Ishikawa (cell line): ENCODE data around the gene SYT8.

Source experiments
- CEBPB ChIP-seq: IDR thresholded peaks from 2 replicates; pipeline ENCODE4 v1.6.1; 2012
- CREB1 ChIP-seq: IDR thresholded peaks from 2 replicates; pipeline ENCODE4 v1.6.1; 2012; ENCODE audit warnings: low read depth
- EGR1 ChIP-seq: IDR thresholded peaks from 2 replicates; pipeline ENCODE4 v1.6.1; 2012
- EP300 ChIP-seq: IDR thresholded peaks from 2 replicates; pipeline ENCODE4 v1.6.1; 2012; ENCODE audit warnings: borderline replicate concordance
- FOXM1 ChIP-seq: IDR thresholded peaks from 2 replicates; pipeline ENCODE4 v1.6.1; 2012; ENCODE audit warnings: low read depth, borderline replicate concordance
- NFIC ChIP-seq: IDR thresholded peaks from 2 replicates; pipeline ENCODE4 v1.6.1; 2012
- RAD21 ChIP-seq: IDR thresholded peaks from 2 replicates; pipeline ENCODE4 v1.6.1; 2012; ENCODE audit warnings: low read depth
- TAF1 ChIP-seq: IDR thresholded peaks from 2 replicates; pipeline ENCODE4 v1.6.1; 2012; ENCODE audit warnings: low read depth, mild to moderate bottlenecking
- TCF12 ChIP-seq: IDR thresholded peaks from 2 replicates; pipeline ENCODE4 v1.6.1; 2012; ENCODE audit warnings: low read depth
- TEAD4 ChIP-seq: IDR thresholded peaks from 2 replicates; pipeline ENCODE4 v1.6.1; 2012
- YY1 ChIP-seq: IDR thresholded peaks from 2 replicates; pipeline ENCODE4 v1.6.1; 2012; ENCODE audit warnings: low read depth
- ZBTB7A ChIP-seq: IDR thresholded peaks from 2 replicates; pipeline ENCODE4 v1.6.1; 2012; ENCODE audit warnings: low read depth
- TF ChIP-seq, protein P1 (sequence below): IDR thresholded peaks from 2 replicates; pipeline ENCODE4 v1.6.1; 2012
- TF ChIP-seq, protein P2 (sequence below): IDR thresholded peaks from 2 replicates; pipeline ENCODE4 v1.6.1; 2012; ENCODE audit warnings: low read depth, mild to moderate bottlenecking
- TF ChIP-seq, protein P3 (sequence below): IDR thresholded peaks from 2 replicates; pipeline ENCODE4 v1.6.1; 2012

Gene SYT8

DNA sequence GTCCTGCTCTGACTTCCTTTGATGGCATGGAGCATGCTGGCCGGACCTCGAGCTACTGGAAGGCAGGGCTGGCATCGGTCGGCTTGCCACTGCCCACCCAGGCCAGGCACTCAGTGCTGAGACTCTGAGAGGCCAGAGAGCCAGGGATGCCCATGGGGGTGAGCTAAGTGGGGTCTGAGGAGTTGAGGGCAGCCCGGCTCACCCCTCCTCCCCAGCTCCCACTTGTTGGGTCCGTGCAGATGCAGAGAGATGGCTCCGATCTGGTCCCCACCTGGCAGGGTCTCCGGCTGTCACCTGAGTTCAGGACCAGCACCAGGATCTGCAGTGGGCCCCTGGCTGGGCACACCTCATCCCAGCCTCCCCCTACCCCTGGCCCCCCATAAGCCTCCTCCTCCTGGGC, 31.4 kb downstream of the SYT8 start:
- no peak for TF ChIP-seq ZBTB7A
- TF ChIP-seq RAD21, result no peak
- TF ChIP-seq, protein P1, sequence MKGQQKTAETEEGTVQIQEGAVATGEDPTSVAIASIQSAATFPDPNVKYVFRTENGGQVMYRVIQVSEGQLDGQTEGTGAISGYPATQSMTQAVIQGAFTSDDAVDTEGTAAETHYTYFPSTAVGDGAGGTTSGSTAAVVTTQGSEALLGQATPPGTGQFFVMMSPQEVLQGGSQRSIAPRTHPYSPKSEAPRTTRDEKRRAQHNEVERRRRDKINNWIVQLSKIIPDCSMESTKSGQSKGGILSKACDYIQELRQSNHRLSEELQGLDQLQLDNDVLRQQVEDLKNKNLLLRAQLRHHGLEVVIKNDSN, result no peak
- TF ChIP-seq CEBPB, result no peak
- TF ChIP-seq EP300, result no peak
- TF ChIP-seq, protein P2, sequence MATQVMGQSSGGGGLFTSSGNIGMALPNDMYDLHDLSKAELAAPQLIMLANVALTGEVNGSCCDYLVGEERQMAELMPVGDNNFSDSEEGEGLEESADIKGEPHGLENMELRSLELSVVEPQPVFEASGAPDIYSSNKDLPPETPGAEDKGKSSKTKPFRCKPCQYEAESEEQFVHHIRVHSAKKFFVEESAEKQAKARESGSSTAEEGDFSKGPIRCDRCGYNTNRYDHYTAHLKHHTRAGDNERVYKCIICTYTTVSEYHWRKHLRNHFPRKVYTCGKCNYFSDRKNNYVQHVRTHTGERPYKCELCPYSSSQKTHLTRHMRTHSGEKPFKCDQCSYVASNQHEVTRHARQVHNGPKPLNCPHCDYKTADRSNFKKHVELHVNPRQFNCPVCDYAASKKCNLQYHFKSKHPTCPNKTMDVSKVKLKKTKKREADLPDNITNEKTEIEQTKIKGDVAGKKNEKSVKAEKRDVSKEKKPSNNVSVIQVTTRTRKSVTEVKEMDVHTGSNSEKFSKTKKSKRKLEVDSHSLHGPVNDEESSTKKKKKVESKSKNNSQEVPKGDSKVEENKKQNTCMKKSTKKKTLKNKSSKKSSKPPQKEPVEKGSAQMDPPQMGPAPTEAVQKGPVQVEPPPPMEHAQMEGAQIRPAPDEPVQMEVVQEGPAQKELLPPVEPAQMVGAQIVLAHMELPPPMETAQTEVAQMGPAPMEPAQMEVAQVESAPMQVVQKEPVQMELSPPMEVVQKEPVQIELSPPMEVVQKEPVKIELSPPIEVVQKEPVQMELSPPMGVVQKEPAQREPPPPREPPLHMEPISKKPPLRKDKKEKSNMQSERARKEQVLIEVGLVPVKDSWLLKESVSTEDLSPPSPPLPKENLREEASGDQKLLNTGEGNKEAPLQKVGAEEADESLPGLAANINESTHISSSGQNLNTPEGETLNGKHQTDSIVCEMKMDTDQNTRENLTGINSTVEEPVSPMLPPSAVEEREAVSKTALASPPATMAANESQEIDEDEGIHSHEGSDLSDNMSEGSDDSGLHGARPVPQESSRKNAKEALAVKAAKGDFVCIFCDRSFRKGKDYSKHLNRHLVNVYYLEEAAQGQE, result no peak
- TF ChIP-seq EGR1, result no peak
- no peak for TF ChIP-seq TAF1
- TF ChIP-seq TCF12, result no peak
- no peak for TF ChIP-seq CREB1
- TF ChIP-seq NFIC, result no peak
- no peak for TF ChIP-seq TEAD4
- TF ChIP-seq, protein P3, sequence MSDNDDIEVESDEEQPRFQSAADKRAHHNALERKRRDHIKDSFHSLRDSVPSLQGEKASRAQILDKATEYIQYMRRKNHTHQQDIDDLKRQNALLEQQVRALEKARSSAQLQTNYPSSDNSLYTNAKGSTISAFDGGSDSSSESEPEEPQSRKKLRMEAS, result no peak
- TF ChIP-seq FOXM1, result no peak
- TF ChIP-seq YY1, result no peak

DNA sequence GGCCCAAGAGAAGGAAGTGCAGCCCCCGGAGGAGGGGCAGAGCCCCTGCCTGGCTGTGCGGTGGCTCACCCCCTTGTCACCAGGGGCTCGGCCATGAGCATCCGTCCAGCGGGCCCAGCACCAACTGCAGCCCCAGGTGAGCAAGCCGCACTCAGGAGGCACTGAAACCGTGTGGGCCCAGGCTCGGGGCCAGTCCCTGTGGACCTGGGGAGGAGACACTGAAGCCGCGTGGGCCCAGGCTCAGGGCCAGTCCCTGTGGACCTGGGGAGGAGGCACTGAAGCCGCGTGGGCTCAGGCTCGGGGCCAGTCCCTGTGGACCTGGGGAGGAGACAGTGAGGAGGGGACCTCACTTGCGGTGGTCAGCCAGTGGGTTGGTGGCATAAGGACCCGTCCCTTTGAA, 32.0 kb downstream of the SYT8 start:
- TF ChIP-seq ZBTB7A (no peak), YY1 (no peak), NFIC (no peak), RAD21 (no peak), TEAD4 (no peak), CREB1 (no peak), TCF12 (no peak), EP300 (no peak), FOXM1 (no peak), EGR1 (no peak), CEBPB (no peak), TAF1 (no peak)
- TF ChIP-seq, protein P2, result no peak
- TF ChIP-seq, protein P3, result no peak
- TF ChIP-seq, protein P1, result no peak

DNA sequence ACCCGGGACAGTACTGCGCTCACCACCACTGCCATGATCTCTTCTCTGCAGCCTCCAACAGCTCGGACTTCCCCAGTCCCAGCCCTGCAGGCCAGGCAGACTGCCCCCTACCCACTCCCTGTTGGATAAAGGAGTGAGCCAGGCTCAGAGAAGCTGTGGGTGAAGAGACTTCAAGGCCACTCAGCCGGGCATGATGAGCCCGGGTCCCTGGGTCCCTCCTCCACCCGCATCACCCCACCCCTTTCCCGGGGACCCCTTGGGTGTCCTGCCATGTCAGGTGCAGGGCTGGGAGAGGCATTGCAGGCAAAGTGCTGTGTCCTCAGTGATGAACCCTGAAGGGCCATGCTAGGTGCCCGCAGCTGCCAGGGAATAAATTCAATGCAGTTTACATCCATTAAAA, 32.6 kb downstream of the SYT8 start:
- TF ChIP-seq ZBTB7A (no peak), EP300 (no peak), NFIC (no peak), TCF12 (no peak), RAD21 (no peak), CEBPB (no peak), CREB1 (no peak), EGR1 (no peak)
- TF ChIP-seq, protein P1, result no peak

DNA sequence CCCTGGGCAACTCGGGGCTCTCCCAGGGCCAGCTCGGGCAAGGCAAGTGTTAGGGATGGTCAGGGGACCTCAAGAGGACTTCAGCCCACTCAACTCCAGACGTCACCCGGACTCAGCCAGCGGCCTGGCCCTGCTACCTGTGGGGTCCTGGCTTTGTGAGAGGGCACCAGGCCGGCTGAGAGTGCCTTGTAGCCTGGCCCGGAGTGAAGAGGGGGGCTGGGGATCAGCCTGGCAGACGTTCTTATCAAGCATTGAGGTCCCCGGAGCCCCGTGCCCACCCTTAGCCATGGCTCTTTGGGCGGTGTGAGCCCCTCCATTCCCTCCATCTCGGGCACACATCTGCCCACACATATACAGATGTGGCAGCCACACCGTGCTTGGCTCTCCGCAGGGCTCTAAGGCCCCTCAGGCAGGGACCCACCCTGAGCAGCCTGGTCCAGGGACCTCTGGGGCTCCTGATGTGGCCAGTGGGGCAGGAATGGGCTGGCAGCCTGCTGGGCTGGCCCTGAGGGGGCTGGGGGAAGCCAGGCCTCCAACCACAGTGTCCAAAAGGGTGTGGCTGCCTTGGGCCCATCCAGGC, 33.4 kb downstream of the SYT8 start:
- TF ChIP-seq YY1, result no peak
- TF ChIP-seq FOXM1, result no peak
- TF ChIP-seq TEAD4, result no peak
- TF ChIP-seq, protein P2, result no peak
- TF ChIP-seq CREB1, result no peak
- TF ChIP-seq RAD21, result no peak
- TF ChIP-seq EP300, result no peak
- TF ChIP-seq, protein P1, result no peak
- TF ChIP-seq EGR1, result no peak
- TF ChIP-seq, protein P3, result no peak
- no peak for TF ChIP-seq ZBTB7A
- no peak for TF ChIP-seq TAF1
- no peak for TF ChIP-seq NFIC
